Stimulated activated CD8-positive, alpha-beta memory T cell treated with anti-CD3 and anti-CD28 coated beads, Interleukin-15, amount 100 ng/mL, for 48 hours (primary cell): ENCODE data around the gene CDH4.

Experiments used
- DNase-seq, 2 donors: peaks; one replicate each; pipeline ENCODE4 v3.0.0-alpha.2; 2020; ENCODE audit warnings: low read depth in 2 of 2

CDH4 gene

DNA sequence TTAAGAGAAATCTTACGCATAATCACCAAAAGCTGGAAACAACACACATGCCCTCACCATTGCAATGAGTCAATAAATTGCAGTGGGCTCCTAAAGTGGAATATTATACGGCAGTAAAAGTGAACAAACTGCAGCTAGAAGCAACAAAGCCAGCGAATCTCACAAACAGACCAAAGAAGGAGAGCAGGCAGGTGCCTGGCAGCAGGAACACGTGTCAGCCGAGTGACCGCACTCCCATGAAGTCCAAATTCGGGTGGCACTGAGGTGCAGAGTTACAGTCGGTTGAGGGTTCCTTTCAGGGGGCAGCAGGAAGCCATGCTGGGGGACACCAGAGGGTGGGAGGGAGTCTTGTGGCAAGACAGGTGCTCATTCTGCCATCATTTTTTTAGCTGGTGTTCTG is 500.5 kb downstream of the CDH4 start:
- no peak for DNase-seq

DNA sequence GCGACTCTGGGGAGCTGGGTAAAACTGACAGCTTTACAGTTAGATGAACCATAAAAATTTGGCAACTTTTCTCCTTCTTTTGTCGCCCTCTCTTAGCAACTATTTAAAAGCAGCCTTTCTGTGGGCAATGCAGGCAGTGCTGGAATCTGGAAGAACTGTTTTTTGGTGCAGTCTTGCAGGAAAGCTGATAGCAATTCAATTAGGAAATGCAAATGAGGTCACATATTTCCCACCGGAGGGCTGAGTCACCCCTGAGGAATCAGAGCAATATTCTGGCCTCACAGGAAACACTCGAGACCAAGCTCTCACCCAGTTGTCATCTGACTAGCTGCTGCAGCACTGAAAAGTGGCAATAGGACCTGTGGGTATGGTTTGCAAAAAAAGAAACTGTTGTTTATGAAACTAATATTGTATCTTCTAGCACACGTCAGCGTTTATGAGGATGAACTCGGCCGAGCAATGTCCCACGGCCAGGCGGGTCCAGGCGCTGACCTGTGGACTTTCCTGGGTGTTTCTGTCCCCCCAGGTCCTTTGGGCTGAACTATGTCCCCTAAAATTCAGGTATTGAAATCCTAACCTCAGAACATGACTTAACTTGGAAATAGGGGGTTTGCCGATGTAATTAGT is 501.4 kb downstream of the CDH4 start:
- no peak for DNase-seq

- DNase-seq = no peak
These were observed 502.2 kb downstream of the CDH4 start for GRCh38 chr20:61753987-61754956.

DNA sequence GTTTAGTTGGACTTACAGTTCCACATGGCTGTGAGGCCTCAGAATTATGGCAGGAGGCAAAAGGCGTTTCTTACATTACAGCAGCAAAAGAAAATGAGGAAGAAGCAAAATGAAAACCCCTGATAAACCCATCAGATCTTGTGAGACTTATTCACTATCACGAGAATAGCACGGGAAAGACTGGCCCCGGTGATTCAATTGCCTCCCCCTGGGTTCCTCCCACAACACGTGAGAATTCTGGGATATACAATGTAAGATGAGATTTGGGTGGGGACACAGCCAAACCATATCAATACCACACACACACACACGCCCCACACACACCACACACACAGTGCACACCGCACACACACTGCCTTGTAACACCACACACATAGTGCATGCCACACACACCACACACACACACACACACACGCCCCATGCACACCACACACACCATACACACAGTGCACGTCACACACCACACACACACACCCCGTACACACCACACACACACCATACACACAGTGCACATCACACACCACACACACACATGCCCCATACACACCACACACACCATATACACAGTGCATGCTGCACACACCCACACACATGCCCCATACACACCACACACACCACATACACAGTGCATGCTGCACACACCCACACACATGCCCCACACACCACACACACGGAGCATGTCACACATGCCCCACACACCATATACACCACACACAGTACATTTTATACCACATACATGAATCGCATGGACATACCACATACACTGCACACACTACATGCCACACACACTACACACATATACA is 503.1 kb downstream of the CDH4 start:
- no peak for DNase-seq

DNA sequence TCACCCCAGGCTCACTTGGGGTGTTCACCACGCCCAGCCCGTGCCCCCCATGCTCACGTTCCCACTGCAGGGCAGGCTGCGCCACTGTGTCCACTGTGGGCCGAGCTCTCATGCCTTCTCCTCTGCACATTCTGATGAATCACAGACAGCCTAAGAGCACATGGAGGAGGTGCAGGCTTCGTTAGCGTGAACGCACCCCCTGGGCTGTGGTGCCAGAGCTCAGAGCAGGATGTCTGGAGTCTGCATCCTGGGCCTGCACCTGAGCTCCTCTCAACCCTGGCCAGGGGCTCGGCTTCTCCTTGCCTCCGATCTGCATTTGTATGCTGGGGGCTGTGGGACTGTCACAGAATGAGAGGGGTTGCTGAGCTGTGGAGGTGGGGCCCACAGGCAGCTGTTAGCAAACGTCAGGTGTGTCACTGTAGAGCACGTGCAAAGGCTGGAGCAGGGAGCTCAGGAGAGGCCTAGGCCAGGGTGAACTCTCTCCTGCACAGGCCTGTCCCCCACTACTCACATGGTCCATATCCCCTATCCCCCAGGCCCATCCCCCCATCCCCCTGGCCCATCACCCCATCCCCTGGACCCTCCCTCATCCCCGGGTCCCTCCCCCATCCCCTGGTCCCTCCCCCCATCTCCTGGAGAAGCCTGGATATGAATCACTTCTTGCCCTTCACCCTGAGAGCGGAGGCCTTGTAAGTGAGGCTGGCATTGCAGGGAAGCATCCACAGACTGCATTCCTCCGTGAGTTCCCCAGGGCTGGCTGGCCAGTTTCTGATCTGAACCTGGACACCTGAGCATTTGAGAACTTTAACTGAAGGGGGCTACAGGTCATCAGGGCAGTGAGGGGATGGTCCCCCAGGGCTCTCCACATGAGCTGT is 504.1 kb downstream of the CDH4 start:
- no peak for DNase-seq

DNA sequence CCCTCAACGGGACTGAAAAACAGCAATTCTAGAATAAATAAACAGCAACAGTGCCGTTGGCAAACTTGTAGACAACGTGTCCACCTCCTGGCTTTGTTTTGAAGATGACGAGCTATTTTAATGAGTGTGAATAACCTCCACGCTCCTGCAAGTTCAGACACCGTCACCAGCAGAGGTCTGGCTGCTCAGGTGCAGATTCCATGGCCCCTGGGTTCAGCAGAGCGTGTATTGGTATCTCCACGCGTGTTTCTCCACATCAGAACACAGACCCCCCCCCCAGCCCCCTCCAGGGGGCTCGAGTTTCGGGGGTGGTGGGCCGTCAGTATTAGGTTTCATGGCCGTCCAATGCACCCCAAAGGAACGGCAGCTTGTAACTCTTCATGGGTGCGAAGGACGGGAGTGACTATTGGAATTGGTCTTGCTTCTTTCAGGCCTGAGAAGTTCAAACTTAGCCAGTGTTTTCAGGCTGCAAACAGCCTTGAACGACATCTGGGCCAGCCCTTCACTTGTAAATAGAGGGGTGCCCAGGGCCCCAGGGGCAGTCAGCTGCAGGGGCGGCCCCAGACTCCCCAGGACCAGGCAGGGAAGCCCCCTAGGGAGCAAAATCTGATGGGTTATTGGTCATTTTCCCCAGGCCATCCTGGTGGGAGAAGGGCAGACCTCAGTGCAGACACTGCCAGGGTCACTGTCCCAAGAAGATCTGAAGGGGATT is 505.1 kb downstream of the CDH4 start:
- no peak for DNase-seq

DNA sequence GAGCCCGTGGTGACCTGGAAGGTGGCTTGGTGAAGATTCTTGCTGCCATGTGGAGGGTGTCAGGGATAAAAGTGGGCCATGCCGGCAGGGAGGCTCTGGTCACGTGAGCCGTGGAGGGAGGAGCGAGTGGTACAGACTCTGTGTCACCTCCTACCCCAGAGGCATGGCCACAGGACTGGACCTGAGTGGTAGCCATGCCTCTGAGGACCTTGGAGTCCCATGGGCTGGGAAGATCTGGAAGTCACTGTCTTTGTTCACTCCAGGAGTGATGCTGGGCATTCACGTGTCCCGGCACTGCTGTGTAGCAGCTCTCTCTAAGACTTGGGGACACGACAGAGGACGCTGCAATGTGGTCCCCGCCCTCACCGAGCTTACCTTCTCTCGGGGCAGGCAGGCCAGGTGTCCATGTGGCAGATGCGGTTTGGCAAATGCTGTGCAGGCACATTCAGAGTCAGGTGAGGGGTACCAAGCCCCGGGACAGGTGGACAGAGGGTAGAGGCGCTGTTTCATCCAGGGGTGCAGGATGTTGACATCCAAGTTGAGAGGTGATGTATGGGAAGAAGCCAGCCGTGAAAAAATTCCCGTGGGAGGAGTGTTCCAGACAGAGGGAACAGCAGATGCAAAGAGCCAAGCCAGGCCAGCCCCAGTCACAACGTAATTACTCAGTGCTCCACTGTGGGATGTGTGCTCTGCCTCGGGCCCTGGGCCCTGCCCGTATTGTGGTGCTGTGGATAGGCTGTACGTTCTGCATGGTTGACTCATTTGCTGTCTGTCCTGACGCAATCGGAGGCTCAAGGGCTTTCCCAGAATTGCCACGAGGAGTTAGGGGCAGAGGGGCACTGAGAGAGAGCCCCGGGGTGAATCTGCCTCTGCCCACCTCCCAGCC is 505.9 kb downstream of the CDH4 start:
- DNase-seq = no peak

- no peak for DNase-seq
These were observed 506.6 kb downstream of the CDH4 start for GRCh38 chr20:61758564-61759200.

- DNase-seq = no peak
These were observed 507.4 kb downstream of the CDH4 start for GRCh38 chr20:61759286-61760065.

DNA sequence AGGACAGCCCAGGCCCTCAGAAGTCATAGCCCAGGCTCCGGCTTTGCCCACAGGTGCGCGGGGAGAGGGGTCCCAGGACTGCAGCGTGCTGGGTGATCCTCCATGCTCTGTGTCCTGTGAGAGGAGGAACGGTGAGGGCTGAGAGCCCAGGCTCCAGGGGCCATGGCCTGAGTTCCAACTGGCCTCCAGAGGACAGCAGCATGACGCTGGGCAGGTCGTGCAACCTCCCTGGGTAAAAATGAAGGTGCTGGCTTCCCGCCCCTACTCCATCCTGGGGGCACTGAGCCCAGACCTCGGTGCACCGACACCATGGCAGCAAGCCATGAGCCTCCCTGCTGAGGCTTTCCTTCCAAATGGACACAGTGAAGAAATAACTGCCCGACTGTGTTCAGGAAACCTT is 508.3 kb downstream of the CDH4 start:
- DNase-seq = no peak

DNA sequence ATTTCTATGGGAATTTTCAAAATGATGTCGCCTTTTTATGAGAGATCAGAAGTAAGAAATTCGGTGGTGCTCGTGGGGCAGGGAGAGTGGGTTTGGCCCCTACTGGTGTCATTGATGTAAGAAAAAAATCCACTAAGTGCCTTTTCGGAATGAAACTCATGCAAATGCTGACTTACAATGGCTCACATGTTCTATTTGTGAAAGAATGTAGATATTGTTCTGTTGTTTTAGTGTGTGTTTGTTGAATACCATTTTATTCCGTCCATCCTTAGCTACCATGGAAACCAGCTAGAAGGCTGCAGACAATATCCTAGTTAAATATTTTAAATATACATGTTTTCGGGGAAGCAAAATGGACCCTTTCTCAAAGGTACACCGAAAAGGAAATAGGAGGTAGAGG is 508.7 kb downstream of the CDH4 start:
- no peak for DNase-seq

DNA sequence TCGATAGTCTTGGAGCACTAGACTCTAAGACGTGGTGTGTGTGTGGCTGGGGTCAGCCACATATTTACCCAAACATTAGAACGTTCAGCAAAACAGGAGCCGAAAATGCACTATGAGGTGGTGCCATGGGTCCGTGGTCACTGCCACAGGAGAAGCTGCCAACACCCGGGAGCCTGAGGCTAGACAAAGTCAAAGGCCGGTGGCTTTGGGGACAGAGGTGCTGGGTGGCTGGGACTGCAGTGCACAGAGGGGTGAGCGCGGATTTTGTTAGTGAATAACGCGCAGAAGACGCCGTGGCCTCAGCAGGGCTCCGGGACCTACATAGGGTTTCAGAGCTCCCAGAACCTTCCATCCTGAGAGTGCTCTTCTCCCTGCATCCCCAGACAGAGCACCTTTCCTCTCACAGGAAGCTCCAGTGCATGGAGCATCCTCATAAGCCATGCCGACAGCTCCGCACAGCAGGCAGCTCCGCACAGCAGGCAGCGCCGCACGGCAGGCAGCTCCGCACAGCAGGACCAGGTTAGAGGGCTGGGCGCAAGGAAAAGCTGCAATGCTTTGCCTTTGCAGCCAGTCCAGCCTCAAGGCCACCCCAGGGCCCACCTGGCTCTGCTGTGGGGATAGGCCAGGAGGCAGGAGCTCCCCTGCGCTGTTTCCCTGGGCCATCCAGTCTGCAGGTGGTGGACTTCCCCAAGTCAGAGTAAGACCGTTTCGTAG is 509.5 kb downstream of the CDH4 start:
- no peak for DNase-seq

- no peak for DNase-seq
These were observed 510.2 kb downstream of the CDH4 start for GRCh38 chr20:61762167-61762710.

DNA sequence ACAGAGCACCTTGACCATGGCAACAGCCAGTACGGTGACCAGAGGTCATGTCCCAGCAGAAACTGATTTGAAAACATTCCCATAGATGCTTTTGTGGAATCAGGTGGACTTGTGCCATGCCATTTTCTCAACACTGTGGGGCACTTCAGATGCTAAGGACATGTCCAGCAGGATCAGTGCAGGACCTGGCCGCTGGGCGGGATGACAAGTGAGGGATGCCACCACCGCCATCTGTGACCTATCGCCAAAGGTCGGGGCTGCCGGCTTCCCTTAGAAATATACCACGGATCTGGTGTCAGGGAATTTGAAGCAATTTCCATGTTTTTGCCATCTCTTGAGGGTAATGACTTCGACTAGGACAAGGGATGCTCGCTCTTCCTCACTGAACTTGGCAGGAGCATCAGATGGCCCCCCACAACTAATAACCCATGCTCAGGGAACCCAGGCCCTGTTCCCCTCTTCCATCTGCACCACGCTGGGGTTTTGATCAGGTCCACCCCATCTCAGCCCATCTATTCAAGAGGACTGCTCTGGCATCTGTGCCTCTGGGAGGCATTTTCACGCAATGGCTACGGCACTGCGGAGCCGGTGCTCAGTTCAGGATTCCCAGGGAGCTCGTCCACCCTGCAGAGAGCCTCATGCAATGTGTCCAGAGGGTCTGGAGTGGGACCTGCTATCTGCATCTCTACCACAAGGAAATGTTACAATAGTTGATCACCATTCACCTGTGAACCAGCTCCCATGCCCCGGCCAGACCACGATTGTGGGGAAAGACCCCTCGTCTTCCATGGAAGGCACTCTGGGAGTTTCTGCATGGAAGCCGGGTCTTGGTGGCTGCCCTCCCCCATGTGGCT is 511.1 kb downstream of the CDH4 start:
- DNase-seq = no peak

DNA sequence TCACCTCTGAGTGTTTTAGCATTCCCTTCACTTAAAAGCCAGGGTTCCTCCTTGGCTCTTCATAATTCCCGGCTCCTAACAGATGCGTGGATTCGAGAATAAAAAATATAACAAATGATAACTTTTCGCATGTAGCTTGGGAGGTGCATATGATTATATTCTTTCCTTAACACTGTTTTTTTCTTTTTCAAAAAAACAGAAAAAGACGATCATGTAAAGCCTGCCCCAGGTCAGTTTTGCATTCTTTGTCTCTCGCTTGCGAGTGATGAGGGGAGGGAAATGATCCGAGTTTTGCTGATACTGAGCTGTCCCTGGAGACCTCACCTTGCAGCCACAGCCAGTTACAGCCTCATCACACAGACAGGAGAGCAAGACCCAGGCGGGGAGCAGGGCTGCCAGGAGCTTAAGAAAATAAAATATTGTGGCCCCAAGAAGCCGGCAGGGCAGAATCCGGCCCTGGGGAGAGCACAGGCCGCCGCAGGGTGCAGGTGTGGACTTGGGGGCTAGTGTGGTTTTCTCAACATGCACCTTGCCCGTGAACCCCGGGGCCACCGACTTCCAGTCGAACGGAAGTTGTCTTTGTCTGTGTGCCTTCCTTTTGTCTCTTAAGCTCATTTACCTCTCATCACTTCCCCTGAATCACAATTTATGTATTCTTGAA is 511.8 kb downstream of the CDH4 start:
- DNase-seq = no peak

GRCh38 chr20:61764471-61765025 is 512.5 kb downstream of the CDH4 start:
- DNase-seq = no peak
